Measurements from ENCODE around the gene STARD9.

STARD9 gene

DNA sequence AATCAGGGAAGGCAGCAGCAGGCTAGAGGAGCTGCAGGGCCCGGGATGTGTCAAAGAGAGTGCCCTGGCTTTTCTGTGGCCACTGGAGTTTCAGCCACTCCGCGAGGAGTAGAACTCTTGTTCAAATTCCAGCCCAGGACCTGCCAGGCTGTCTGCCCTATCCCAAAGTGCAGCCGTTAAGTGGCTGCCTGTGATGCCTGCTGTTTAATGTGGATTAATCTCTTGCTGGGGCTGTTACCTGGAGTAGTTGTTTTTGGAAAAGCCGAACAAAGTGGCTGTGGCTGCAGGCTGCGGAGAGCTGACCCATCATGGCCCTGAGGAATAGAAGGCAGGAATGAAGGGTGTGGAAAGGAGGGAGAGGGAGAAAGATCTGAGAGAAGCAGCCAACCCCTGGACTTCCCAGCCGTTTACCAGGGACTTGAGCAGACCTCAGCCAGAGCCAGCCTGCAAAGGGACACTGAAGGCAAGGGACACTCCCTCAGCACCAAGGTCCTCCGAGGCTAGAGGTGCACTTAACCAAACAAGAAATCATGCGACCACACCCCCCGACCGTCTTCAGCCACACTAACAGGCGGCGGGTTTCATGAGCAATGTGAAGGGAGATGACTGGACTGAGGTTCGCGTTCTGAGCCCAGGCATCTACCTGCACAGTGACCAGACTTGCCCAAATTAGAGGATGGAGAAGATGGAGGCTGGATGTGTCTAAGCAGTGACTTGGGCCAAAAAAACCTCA is 156.9 kb downstream of the STARD9 start:
- peaks cover 33% of the 10 kb centered on the region; the same call in 1 of the 2 replicates for H3K36me3 ChIP-seq (ENCODE audit: insufficient read depth, low read length)
- TF ChIP-seq, protein P1, sequence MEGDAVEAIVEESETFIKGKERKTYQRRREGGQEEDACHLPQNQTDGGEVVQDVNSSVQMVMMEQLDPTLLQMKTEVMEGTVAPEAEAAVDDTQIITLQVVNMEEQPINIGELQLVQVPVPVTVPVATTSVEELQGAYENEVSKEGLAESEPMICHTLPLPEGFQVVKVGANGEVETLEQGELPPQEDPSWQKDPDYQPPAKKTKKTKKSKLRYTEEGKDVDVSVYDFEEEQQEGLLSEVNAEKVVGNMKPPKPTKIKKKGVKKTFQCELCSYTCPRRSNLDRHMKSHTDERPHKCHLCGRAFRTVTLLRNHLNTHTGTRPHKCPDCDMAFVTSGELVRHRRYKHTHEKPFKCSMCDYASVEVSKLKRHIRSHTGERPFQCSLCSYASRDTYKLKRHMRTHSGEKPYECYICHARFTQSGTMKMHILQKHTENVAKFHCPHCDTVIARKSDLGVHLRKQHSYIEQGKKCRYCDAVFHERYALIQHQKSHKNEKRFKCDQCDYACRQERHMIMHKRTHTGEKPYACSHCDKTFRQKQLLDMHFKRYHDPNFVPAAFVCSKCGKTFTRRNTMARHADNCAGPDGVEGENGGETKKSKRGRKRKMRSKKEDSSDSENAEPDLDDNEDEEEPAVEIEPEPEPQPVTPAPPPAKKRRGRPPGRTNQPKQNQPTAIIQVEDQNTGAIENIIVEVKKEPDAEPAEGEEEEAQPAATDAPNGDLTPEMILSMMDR (conservative IDR thresholded peaks at IDR 0.05; ENCODE audit: low read length) = no peak
- no peak for TF ChIP-seq EZH2phosphoT487 (IDR thresholded peaks at IDR 0.05; ENCODE audit: borderline replicate concordance)
- no peaks in the 10 kb centered on the region for H3K9me2 ChIP-seq (replicated peaks; ENCODE audit: low read depth, low read length)
- no peak overlapping the region for H3K4me3 ChIP-seq (ENCODE audit: low read length, poor library complexity, severe bottlenecking)
- H3K9me3 ChIP-seq (ENCODE audit: insufficient read depth, low read depth, low read length) = no peaks in the 10 kb centered on the region
- H3K9ac ChIP-seq (ENCODE audit: low read depth, low read length, poor library complexity, severe bottlenecking) = no peak overlapping the region
- peaks cover 31% of the 10 kb centered on the region for H3K79me2 ChIP-seq (ENCODE audit: insufficient read depth, low read length)
- peaks cover 21% of the 10 kb centered on the region for H3K4me1 ChIP-seq (ENCODE audit: insufficient read depth, low read length, poor library complexity, severe bottlenecking)
- no peak overlapping the region for H2AFZ ChIP-seq (ENCODE audit: low read length)
- H3F3A ChIP-seq (ENCODE audit: low read depth) = no peaks in the 10 kb centered on the region
- H4K20me1 ChIP-seq (ENCODE audit: insufficient read depth, low read length, poor library complexity, severe bottlenecking) = peaks cover 23% of the 10 kb centered on the region
- H3K27me3 ChIP-seq (ENCODE audit: insufficient read depth, low read length, poor library complexity, severe bottlenecking) = no peaks in the 10 kb centered on the region
- no peak overlapping the region for H3K4me2 ChIP-seq (ENCODE audit: low read depth, low read length, poor library complexity, severe bottlenecking)

DNA sequence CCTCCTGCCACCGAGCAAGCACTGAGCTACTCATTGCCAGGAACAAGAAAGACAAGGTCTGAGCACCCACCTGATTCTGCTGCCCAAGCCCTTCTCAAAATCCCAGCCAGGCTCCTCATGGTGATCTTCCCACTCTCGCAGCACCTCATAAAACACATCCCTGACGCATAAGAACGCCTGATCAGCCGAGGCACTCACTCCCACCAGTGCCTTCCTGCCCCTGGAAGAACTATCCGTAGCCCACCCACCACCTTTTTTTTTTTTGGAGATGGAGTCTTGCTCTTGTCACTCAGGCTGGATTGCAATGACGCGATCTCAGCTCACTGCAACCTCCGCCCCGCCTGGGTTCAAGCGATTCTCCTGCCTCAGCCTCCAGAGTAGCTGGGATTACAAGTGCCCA is 157.6 kb downstream of the STARD9 start:
- Histone ChIP-seq H3K4me1 (ENCODE audit: insufficient read depth, low read length, poor library complexity, severe bottlenecking) (peaks cover 25% of the 10 kb centered on the region), H4K20me1 (ENCODE audit: insufficient read depth, low read length, poor library complexity, severe bottlenecking) (peaks cover 23% of the 10 kb centered on the region), H3K9me3 (ENCODE audit: insufficient read depth, low read depth, low read length) (no peaks in the 10 kb centered on the region), H3K27me3 (ENCODE audit: insufficient read depth, low read length, poor library complexity, severe bottlenecking) (no peaks in the 10 kb centered on the region), H3K4me3 (ENCODE audit: low read length, poor library complexity, severe bottlenecking) (no peak overlapping the region), H3K9ac (ENCODE audit: low read depth, low read length, poor library complexity, severe bottlenecking) (no peak overlapping the region), H3K79me2 (ENCODE audit: insufficient read depth, low read length) (peaks cover 37% of the 10 kb centered on the region), H3K36me3 (ENCODE audit: insufficient read depth, low read length) (peaks cover 27% of the 10 kb centered on the region; the same call in 1 of the 2 replicates), H3F3A (ENCODE audit: low read depth) (no peaks in the 10 kb centered on the region), H3K4me2 (ENCODE audit: low read depth, low read length, poor library complexity, severe bottlenecking) (no peak overlapping the region), H2AFZ (ENCODE audit: low read length) (no peak overlapping the region), H3K9me2 (replicated peaks; ENCODE audit: low read depth, low read length) (no peaks in the 10 kb centered on the region)
- no peak for TF ChIP-seq EZH2phosphoT487 (IDR thresholded peaks at IDR 0.05; ENCODE audit: borderline replicate concordance)
- TF ChIP-seq, protein P1 (conservative IDR thresholded peaks at IDR 0.05; ENCODE audit: low read length) = no peak

DNA sequence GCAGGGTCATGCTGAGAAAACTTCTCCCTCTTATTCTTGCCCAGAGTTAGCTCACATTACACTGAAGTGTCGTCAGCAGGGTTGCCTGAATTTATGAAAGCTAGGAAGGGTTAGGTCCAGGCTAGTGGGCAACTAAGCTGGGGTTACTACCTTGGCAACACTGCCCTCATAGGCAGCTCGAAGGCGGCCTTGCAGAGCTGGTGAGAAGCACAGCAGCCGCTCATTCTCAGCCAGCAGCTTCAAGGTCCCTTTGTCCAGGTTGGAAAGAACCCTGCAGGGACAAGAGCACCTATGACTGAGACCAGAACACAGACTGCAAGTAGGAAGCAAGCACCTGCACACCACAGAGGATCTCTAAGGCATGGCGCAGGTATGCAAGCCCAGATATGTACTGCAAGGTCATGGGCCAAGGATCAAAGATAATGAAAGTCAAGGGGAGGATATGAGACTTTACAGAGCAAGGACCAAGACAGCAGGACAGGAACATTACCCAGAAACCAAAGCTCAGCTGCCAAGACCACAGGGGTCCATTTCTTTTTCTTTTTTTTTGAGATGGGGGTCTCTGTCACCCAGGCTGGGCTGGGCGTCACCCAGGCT is 158.8 kb downstream of the STARD9 start:
- Histone ChIP-seq H2AFZ (ENCODE audit: low read length) (no peak overlapping the region), H3F3A (ENCODE audit: low read depth) (no peaks in the 10 kb centered on the region), H3K36me3 (ENCODE audit: insufficient read depth, low read length) (peaks cover 18% of the 10 kb centered on the region; the same call in 1 of the 2 replicates), H3K4me1 (ENCODE audit: insufficient read depth, low read length, poor library complexity, severe bottlenecking) (peaks cover 25% of the 10 kb centered on the region), H3K9me2 (replicated peaks; ENCODE audit: low read depth, low read length) (no peaks in the 10 kb centered on the region), H4K20me1 (ENCODE audit: insufficient read depth, low read length, poor library complexity, severe bottlenecking) (peaks cover 23% of the 10 kb centered on the region), H3K9me3 (ENCODE audit: insufficient read depth, low read depth, low read length) (no peaks in the 10 kb centered on the region), H3K79me2 (ENCODE audit: insufficient read depth, low read length) (peaks cover 37% of the 10 kb centered on the region), H3K4me3 (ENCODE audit: low read length, poor library complexity, severe bottlenecking) (no peak overlapping the region), H3K27me3 (ENCODE audit: insufficient read depth, low read length, poor library complexity, severe bottlenecking) (no peaks in the 10 kb centered on the region), H3K9ac (ENCODE audit: low read depth, low read length, poor library complexity, severe bottlenecking) (peak overlapping the region; percentile 89), H3K4me2 (ENCODE audit: low read depth, low read length, poor library complexity, severe bottlenecking) (peak overlapping the region; percentile 97)
- no peak for TF ChIP-seq EZH2phosphoT487 (IDR thresholded peaks at IDR 0.05; ENCODE audit: borderline replicate concordance)
- TF ChIP-seq, protein P1 (conservative IDR thresholded peaks at IDR 0.05; ENCODE audit: low read length) = no peak
